Endothelial cell of umbilical vein (primary cell): Measurements from ENCODE around the gene OR2V1. TPM values are rescaled to one million over a fixed set of nuclear protein-coding genes. Genes with fewer than 3 reads are reported as not detected.

ENCODE experiments used
- BruUV-seq: library from RNA; stranded (reverse); fragments of 400-500 nt; replicated peaks from 2 replicates; lab custom pipeline; 2021; lab: Mats Ljungman, UMichigan
- CTCF ChIA-PET: fragments of 300-600, 350-600 bp; sonication (Branson Sonifier 250); formaldehyde crosslinking; loops from one replicate; lab custom pipeline; 2021; ENCODE audit warnings: antibody characterized with exemption, inconsistent platforms; lab: Charles Lee
- POLR2A ChIA-PET: fragments of 300-600, 350-600 bp; sonication (Branson Sonifier 250); formaldehyde crosslinking; loops from one replicate; lab custom pipeline; 2021; ENCODE audit warnings: antibody characterized with exemption, inconsistent platforms; lab: Charles Lee
- DNase-seq: peaks from one replicate; pipeline ENCODE4 v3.0.0-alpha.2; 2011; ENCODE audit warnings: low read depth, low spot score
- FAIRE-seq: peaks from 2 replicates; lab custom pipeline; 2011; peaks lifted over from hg19 to GRCh38; lab: Jason Lieb, UNC
- H2AFZ ChIP-seq: 2 replicates; pipeline ENCODE4 v1.6.0; 2012; ENCODE audit warnings: low read depth, low read length, control low read depth, inconsistent platforms
- H3K27ac ChIP-seq: 2 replicates; pipeline ENCODE4 v1.5.1; 2011; ENCODE audit warnings: low read depth, mild to moderate bottlenecking, control low read depth, low read length, moderate library complexity; ENCODE audit not compliant: insufficient read depth
- H3K27me3 ChIP-seq, 2 experiments: 2 replicates each; pipeline versions ENCODE4 v1.6.0 to v1.6.1; 2011; ENCODE audit warnings: low read length in 2 of 2, mixed read lengths in 1 of 2; ENCODE audit not compliant: control insufficient read depth in 2 of 2, insufficient read depth in 2 of 2
- H3K36me3 ChIP-seq, 2 experiments: 2 replicates in 1 of 2; 3 replicates in 1 of 2; pipeline ENCODE4 v1.5.1; 2011; ENCODE audit warnings: low read length in 2 of 2, mild to moderate bottlenecking in 1 of 2, moderate library complexity in 1 of 2; ENCODE audit not compliant: control insufficient read depth in 2 of 2, insufficient read depth in 2 of 2; ENCODE audit errors: extremely low read depth in 1 of 2
- H3K4me1 ChIP-seq: 3 replicates; pipeline ENCODE4 v1.5.1; 2011; ENCODE audit warnings: mild to moderate bottlenecking, low read length; ENCODE audit not compliant: control insufficient read depth, insufficient read depth; ENCODE audit errors: extremely low read depth
- H3K4me2 ChIP-seq: 2 replicates; pipeline ENCODE4 v1.6.1; 2011; ENCODE audit warnings: low read length, control low read depth, mixed read lengths; ENCODE audit not compliant: insufficient read depth
- H3K4me3 ChIP-seq, 3 experiments: fragments of 200-600 bp in 1 of 3; sonication (generic), shearing (Covaris generic) in 1 of 3; replicated peaks in 1 of 3; 2 replicates each; pipeline ENCODE4 v1.5.1; 2011 to 2016; ENCODE audit warnings: control low read depth in 3 of 3, low read length in 3 of 3, mild to moderate bottlenecking in 2 of 3, inconsistent platforms in 1 of 3, low read depth in 1 of 3, moderate library complexity in 1 of 3; ENCODE audit not compliant: insufficient read depth in 1 of 3
- H3K79me2 ChIP-seq: 2 replicates; pipeline ENCODE4 v1.6.0; 2012; ENCODE audit warnings: low read length, inconsistent platforms; ENCODE audit not compliant: control insufficient read depth, insufficient read depth
- H3K9ac ChIP-seq: replicated peaks from 2 replicates; pipeline ENCODE3; 2011; ENCODE audit warnings: low read length, control low read depth; ENCODE audit not compliant: insufficient read depth; ENCODE audit errors: extremely low read depth
- H3K9me1 ChIP-seq: replicated peaks from 3 replicates; pipeline ENCODE4 v1.6.0; 2011; ENCODE audit warnings: mild to moderate bottlenecking, low read length; ENCODE audit not compliant: control insufficient read depth, insufficient read depth; ENCODE audit errors: extremely low read depth
- H3K9me3 ChIP-seq: replicated peaks from 2 replicates; pipeline ENCODE4 v1.5.1; 2012; ENCODE audit warnings: low read length, inconsistent platforms; ENCODE audit not compliant: control insufficient read depth, insufficient read depth
- H4K20me1 ChIP-seq: replicated peaks from 2 replicates; pipeline ENCODE3; 2011; ENCODE audit warnings: mild to moderate bottlenecking, low read length; ENCODE audit not compliant: control insufficient read depth, insufficient read depth; ENCODE audit errors: extremely low read depth
- EZH2 ChIP-seq: IDR thresholded peaks from 2 replicates; pipeline ENCODE4 v1.6.1; 2012; ENCODE audit warnings: borderline replicate concordance, low read depth, mild to moderate bottlenecking, moderate library complexity, low read length, inconsistent platforms; ENCODE audit not compliant: severe bottlenecking
- FOS ChIP-seq: IDR thresholded peaks from 2 replicates; pipeline ENCODE4 v1.6.1; 2011; ENCODE audit warnings: mild to moderate bottlenecking, low read length, moderate library complexity, borderline replicate concordance; ENCODE audit not compliant: insufficient read depth
- GATA2 ChIP-seq: IDR thresholded peaks from 2 replicates; pipeline ENCODE4 v1.7.0; 2011; ENCODE audit warnings: low read depth, mild to moderate bottlenecking, moderate library complexity, mixed read lengths, low read length; ENCODE audit not compliant: insufficient read length, insufficient read depth
- JUN ChIP-seq: IDR thresholded peaks from 2 replicates; pipeline ENCODE4 v1.6.1; 2011; ENCODE audit warnings: borderline replicate concordance, low read depth; ENCODE audit not compliant: insufficient read length, insufficient read depth
- MYC ChIP-seq: IDR thresholded peaks from one replicate; pipeline ENCODE4 v1.6.1; 2011; ENCODE audit warnings: mild to moderate bottlenecking, low read depth, low read length
- POLR2A ChIP-seq: IDR thresholded peaks from 2 replicates; pipeline ENCODE4 v1.6.1; 2012; ENCODE audit warnings: low read depth, mild to moderate bottlenecking, control low read depth, low read length
- POLR2AphosphoS5 ChIP-seq: IDR thresholded peaks from 2 replicates; pipeline ENCODE4 v1.6.1; 2012; ENCODE audit warnings: low read depth, mild to moderate bottlenecking, control low read depth, low read length, moderate library complexity; ENCODE audit not compliant: insufficient read depth
- dilution Hi-C: fragments of 300-500 bp; cut with MboI; formaldehyde crosslinking; loops from one replicate; pipeline ENCODE4 v1.15.0; 2019; ENCODE audit warnings: low sequenced_read_pairs; ENCODE audit not compliant: extremely low pct_ligation_motif_present
- intact Hi-C: fragments of 100-400 bp; cut with micrococcal nuclease; formaldehyde crosslinking; loops from one replicate; pipeline ENCODE4 v1.10.0; 2022
- polyA plus RNA-seq, 4 experiments: library from polyadenylated mRNA; depleted of rRNA in 3 of 4; stranded (reverse) in 3 of 4; unstranded in 1 of 4; fragments of >200 nt; gene quantifications; 2 replicates each; pipeline versions ENCODE4 v1.2.1 to v1.2.3, GENCODE V29; 2011 to 2012; ENCODE audit warnings: missing spikeins in 1 of 4
- total RNA-seq: library from RNA; stranded (reverse); gene quantifications from 2 replicates; pipeline ENCODE4 v1.2.3, GENCODE V29; 2021
- TF ChIP-seq, protein P1 (sequence below), 2 donors: IDR thresholded peaks; 1 replicate in 1 of 2; 2 replicates in 1 of 2; pipeline ENCODE4 v1.5.1; 2011; ENCODE audit warnings: low read length in 2 of 2, mild to moderate bottlenecking in 2 of 2, moderate library complexity in 2 of 2, control low read depth in 1 of 2, inconsistent platforms in 1 of 2, low read depth in 1 of 2; ENCODE audit not compliant: insufficient read depth in 1 of 2; ENCODE audit errors: extremely low read depth in 1 of 2
- TF ChIP-seq, protein P2 (sequence below): IDR thresholded peaks from 2 replicates; pipeline ENCODE4 v1.6.1; 2011; ENCODE audit not compliant: insufficient read depth, insufficient read length

Gene OR2V1
- total and polyA plus RNA-seq, 2 donors (not counting 3 experiments of a cell fraction or from before 2014, with no cell fraction given): not detected

DNA sequence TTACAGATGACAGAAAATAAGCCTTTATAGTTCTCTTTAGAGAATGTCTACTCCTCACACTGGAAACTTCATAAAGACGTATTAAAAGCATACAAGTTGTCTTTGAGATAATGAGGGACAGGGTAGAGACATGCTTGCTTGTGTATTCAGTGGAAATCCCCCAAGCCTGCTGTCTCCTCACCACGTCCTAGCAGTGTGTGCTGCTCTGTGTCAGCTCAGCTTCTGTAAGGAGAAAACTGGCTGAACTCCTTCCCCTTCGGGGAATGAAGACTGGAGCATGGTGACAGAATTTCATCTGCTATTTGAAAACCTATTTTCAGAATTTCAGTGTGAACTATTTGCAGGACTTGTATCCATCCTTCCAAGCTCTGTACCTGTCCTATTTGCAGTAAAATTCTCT, 25.8 kb upstream of the OR2V1 start:
- no peak overlapping the region for H3K4me3 ChIP-seq
- intact Hi-C loops (no loop called here), dilution Hi-C loops (no loop called here)
- peaks cover 9% of the 10 kb centered on the region for H3K4me1 ChIP-seq
- H3K4me2 ChIP-seq: no peak overlapping the region
- no peak overlapping the region for H2AFZ ChIP-seq
- H3K9ac ChIP-seq: no peak overlapping the region
- FAIRE-seq (no peak), DNase-seq (no peak)
- POLR2A ChIA-PET: no interaction called here
- no peaks in the 10 kb centered on the region for H3K9me3 ChIP-seq
- no peaks in the 10 kb centered on the region for H4K20me1 ChIP-seq
- H3K79me2 ChIP-seq: no peaks in the 10 kb centered on the region
- H3K9me1 ChIP-seq: no peaks in the 10 kb centered on the region
- BruUV-seq: no TSS peak
- H3K27me3 ChIP-seq: no peaks in the 10 kb centered on the region
- no peak overlapping the region for H3K27ac ChIP-seq
- TF ChIP-seq, protein P1, sequence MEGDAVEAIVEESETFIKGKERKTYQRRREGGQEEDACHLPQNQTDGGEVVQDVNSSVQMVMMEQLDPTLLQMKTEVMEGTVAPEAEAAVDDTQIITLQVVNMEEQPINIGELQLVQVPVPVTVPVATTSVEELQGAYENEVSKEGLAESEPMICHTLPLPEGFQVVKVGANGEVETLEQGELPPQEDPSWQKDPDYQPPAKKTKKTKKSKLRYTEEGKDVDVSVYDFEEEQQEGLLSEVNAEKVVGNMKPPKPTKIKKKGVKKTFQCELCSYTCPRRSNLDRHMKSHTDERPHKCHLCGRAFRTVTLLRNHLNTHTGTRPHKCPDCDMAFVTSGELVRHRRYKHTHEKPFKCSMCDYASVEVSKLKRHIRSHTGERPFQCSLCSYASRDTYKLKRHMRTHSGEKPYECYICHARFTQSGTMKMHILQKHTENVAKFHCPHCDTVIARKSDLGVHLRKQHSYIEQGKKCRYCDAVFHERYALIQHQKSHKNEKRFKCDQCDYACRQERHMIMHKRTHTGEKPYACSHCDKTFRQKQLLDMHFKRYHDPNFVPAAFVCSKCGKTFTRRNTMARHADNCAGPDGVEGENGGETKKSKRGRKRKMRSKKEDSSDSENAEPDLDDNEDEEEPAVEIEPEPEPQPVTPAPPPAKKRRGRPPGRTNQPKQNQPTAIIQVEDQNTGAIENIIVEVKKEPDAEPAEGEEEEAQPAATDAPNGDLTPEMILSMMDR (IDR thresholded peaks at IDR 0.05; ENCODE audit: extremely low read depth in 1 of 2, insufficient read depth in 1 of 2, low read depth in 1 of 2, low read length in 2 of 2): no peak
- TF ChIP-seq JUN (no peak), MYC (no peak)
- H3K36me3 ChIP-seq: no peaks in the 10 kb centered on the region
- CTCF ChIA-PET: interaction anchor here (1.0 to 1.1 kb wide), 2 partner anchors 28 to 94 kb away, joined by 3 read pairs; no protein-coding TSS in a partner anchor

DNA sequence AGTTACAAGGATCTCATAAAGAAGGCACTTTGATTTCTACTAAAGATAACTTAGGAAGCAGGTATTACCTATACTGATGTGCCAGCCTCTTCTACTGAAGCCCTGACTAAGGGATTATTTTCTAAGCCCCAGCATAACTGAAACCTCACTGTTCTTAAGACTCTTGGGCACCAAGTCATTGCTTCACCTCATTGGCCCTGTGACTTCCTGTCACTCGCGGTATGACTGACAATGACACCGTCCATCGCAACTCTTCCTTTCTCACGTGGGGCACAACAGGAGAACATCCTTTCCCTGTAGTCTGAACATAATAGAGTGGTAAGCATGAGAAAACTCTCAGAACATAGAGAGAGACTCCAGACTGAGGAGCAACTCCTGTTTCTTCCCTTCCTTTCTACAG, 22.8 kb upstream of the OR2V1 start:
- H3K4me2 ChIP-seq: no peak overlapping the region
- dilution Hi-C loops: no loop called here
- DNase-seq (no peak), FAIRE-seq (no peak)
- peaks cover 3% of the 10 kb centered on the region for H3K4me1 ChIP-seq
- no peak overlapping the region for H3K4me3 ChIP-seq
- H3K9me3 ChIP-seq: no peaks in the 10 kb centered on the region
- H4K20me1 ChIP-seq: no peaks in the 10 kb centered on the region
- H2AFZ ChIP-seq: no peak overlapping the region
- POLR2A ChIA-PET: no interaction called here
- no peaks in the 10 kb centered on the region for H3K9me1 ChIP-seq
- CTCF ChIA-PET: no interaction called here
- H3K79me2 ChIP-seq: no peaks in the 10 kb centered on the region
- no peaks in the 10 kb centered on the region for H3K36me3 ChIP-seq
- intact Hi-C loops: no loop called here
- no peak overlapping the region for H3K9ac ChIP-seq
- TF ChIP-seq, protein P2, sequence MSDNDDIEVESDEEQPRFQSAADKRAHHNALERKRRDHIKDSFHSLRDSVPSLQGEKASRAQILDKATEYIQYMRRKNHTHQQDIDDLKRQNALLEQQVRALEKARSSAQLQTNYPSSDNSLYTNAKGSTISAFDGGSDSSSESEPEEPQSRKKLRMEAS: no peak
- no peak for TF ChIP-seq FOS
- TF ChIP-seq JUN: no peak
- TF ChIP-seq, protein P1 (IDR thresholded peaks at IDR 0.05; ENCODE audit: extremely low read depth in 1 of 2, insufficient read depth in 1 of 2, low read depth in 1 of 2, low read length in 2 of 2): no peak
- TF ChIP-seq POLR2AphosphoS5: no peak
- no peak for TF ChIP-seq GATA2
- TF ChIP-seq EZH2: no peak
- TF ChIP-seq POLR2A: no peak
- no peak for TF ChIP-seq MYC
- BruUV-seq: no TSS peak
- no peak overlapping the region for H3K27ac ChIP-seq
- H3K27me3 ChIP-seq: peaks cover 0 to 2% of the 10 kb centered on the region in 2 experiments
